Activated CD4-positive, alpha-beta T cell treated with anti-CD3 and anti-CD28 coated beads, Interleukin-2, Interleukin-6, amounts not matched to agents 100 ng/mL and 50 ng/mL, durations not matched to agents 16 hours and 8 hours (primary cell): ENCODE data around the gene TNFRSF18.

Experiments
- DNase-seq: peaks from one replicate; pipeline ENCODE4 v3.0.0-alpha.2; 2020

TNFRSF18 gene

GRCh38 chr1:1173793-1174415 is 32.5 kb downstream of the TNFRSF18 start, which contains the start of gene TTLL10:
TTLL10 (plus strand) TSS chr1:1173880; CDS start chr1:1179216, 5,336 bp downstream.
- peak; percentile 26 for DNase-seq

- DNase-seq = no peak
Observed at GRCh38 chr1:1173061-1173792, 33.2 kb downstream of the TNFRSF18 start.

DNA sequence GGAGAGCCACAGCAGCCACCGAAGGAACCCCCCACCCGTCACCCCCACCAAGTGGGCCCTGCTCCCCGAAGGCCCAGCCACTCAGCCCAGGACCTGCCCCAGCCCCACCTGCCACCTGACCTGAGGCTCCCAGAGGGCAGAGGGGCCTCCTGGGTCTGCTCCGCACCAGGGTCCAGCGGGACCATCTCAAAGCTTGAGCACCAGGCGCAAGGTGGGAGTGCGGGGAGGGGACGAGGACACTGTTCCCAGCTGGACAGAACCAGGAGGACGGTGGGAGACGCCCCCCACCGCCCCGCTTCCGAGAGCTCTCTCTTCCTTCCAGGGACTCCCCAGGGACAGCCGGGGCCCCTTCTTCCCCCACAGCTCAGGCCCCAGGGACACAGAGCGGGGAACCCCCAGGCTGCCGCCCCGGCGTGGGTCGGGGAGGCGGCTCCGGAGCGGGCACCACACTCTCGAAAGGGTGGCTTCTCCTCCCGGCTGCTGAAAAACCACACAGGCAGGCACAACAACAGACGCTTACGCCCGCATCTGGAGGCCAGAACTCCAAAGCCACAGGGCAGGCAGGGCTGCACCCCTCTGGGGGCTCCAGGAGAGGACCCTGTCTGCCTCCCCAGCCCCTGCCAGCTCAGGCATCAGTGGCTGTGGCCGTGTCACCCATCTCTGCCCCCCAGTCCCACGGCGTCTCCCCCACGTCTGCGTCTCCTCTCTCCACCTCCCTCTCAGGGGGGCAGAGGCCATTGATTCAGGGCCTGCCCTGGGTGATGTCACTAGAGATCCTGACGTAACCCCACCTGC is 34.6 kb downstream of the TNFRSF18 start:
- DNase-seq = no peak

GRCh38 chr1:1171161-1171545 is 35.2 kb downstream of the TNFRSF18 start:
- DNase-seq = no peak

DNA sequence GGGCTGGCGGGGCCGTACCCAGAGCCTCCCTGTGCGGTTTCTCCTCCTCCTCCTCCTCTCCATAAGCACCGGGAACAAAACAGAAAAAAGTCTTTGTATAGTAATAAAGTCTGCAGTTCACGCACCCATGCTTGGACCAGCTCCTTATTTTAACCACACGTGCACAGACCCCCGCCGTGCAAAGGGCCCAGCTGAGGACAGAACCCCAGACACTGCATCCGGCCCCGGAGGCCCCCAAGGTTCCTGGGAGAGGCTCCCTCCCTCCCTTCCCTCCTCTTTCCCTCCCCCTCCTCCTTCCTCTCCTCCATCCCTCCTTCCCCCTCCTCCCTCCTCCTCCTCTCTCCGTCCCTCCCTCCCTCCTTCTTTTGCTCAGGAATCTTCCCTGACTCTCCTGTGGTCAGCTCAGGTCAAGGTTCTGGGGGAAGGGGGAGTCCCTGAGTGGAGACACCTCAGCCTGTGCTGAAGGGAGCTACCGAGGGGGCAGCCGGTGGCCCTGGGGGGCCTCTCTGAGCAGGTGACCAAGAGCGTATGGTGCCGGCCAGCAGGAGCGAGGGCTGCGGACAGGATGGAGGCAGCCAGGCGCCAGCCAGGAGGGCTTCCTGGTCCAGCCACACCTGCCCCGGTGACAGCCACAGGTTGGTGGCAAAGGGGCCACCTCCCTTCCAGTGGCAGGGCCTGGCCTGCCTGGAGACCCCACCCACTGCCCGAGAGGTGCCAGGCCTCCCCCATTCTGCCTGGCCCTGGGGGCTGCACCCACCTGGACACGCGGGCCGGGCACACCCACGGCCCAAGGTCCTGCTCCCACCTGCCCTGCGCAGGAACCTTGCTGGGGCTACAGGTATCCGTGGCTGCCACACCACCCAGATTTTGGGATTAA is 35.9 kb downstream of the TNFRSF18 start:
- DNase-seq = no peak

DNA sequence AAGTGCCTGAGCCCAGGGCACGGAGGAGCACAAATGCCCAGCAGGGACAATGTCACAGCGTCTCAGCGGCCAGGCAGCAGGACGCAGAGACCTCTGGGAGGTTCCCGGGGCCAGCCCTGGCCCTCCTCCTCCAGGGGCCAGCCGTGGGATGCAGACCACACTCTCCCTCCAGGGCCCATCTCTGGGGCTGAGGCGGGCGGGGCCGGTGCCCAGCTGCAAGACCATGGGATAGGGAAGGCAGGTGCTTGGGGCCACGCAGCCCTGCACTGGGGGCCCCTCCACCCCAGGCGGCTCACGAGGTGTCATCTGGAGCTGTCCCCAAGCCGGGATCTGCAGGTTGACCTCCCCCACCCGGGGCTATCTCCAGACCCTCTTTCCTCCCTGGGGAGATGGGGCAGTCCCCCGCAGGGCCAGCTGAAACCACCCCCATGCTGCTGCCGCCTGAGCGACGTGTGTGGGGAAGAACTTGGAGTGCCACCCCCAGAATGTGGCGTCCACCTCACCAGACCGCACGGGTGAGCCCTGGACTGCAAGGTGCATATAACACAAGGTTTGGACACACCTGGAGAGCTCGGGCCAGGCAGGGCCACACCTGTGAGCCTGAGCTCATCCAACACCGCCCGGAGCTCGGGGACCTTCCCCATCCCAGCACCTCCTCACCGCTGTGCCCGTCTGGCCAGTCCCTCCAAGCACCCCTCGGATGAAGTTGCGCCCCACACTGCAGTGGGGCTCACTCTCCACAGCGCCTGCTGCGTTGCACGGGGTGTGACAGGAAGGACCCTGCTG is 36.8 kb downstream of the TNFRSF18 start:
- no peak for DNase-seq

DNA sequence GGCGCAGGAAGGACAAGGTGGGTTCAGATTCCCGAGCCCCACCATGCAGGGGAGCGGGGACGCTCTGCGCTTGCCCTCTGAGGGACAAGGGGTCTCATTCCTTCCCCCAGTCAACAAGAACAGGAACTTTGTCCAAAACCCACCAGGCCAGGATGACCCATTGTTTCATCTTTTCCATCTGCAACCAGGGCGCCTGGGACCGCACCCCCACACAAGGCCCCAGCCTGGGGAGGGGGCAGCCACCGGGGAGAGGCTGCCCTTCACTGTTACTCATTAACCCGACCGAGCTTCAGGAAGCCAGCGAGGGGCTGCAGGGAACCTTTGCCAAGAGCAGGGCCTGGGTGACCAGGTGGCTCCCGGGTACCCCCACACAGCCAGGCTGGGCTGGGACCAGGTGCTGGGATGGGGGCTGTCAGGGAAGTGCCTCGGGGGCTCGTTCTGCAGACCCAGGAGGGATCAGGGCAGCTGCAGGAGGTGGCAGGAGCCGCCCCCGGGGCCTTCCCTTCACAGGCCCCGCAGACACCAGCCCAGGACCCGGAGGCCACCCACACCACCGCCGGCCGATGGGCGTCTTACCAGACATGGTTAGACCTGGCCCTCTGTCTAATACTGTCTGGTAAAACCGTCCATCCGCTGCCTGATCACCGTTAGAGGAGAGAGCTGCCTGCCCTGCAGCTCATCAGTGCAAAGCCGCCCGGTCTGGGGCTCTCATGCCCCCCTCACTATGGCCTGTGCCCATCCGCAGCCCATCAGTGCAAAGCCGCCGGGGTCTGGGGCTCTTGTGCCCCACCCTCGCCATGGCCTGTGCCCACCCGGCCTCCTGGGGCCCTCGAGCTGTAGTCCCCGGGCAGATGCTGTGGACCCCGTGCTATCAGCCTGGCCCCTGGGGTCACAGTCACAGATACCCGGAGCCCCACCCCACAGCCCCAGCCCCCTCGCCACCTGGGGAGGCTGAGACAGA is 37.7 kb downstream of the TNFRSF18 start:
- DNase-seq = no peak

GRCh38 chr1:1167841-1168450 is 38.4 kb downstream of the TNFRSF18 start:
- no peak for DNase-seq

- no peak for DNase-seq
Observed at GRCh38 chr1:1167398-1167821, 39.0 kb downstream of the TNFRSF18 start.

DNA sequence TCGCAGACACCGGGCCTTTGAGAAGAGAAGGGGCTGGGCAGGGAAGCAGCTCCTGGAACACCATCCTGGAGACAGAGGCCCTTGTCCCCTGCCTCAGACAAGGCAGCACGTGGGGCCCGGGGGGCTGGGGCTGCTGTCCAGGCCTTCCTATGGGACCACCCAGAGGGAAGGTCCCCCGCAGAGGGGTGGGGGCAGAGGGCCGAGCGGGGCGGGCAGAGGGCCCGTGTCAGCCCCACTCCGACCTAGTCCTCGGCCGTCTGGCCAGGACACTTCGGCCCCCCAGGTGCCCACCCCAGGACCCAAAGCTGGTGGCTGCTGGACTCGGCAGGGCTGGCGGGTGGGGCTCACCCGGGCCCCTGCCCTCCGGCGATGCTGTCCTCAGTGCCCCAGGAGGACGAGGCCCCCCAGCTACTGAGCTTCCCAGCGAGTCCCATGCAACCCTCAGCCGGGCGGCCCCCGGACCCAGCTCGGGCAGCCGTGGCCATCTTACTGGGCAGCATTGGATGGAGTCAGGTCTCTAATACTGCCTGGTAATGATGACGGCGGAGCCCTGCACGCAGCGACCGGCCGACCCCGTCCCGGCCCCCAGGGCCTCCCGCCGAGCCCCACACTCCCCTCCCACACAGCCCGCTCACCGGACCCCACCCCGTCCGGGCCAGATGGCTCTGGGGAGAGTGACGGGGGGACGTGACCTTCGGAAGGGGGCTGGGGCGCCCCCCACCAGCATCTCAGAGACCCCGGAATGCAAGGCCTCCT is 39.6 kb downstream of the TNFRSF18 start:
- DNase-seq = no peak

- DNase-seq = no peak
Observed at GRCh38 chr1:1165900-1166421, 40.4 kb downstream of the TNFRSF18 start.

DNA sequence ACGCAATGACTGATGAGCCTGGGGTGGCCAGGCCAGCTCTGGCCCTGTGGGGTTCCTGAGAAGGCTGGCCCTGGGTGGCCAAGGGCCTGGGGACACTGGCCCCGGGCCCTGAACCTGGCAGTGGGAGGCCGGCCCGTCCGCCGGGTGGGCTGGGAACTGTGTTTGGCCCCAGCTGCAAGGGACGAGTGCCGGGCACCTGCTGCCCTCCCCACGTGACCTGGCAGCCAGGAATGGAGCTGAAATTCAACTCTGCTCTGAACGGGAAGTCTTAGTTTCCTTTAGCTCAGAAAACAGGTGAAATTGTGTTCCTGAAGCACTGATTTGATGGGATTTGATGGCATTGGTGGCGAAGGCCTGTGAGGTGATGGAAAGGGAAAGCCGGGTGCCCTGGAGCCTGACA is 40.9 kb downstream of the TNFRSF18 start:
- no peak for DNase-seq

GRCh38 chr1:1164701-1165451 is 41.5 kb downstream of the TNFRSF18 start:
- no peak for DNase-seq

- DNase-seq = no peak
Observed at GRCh38 chr1:1164361-1164700, 42.1 kb downstream of the TNFRSF18 start.

DNA sequence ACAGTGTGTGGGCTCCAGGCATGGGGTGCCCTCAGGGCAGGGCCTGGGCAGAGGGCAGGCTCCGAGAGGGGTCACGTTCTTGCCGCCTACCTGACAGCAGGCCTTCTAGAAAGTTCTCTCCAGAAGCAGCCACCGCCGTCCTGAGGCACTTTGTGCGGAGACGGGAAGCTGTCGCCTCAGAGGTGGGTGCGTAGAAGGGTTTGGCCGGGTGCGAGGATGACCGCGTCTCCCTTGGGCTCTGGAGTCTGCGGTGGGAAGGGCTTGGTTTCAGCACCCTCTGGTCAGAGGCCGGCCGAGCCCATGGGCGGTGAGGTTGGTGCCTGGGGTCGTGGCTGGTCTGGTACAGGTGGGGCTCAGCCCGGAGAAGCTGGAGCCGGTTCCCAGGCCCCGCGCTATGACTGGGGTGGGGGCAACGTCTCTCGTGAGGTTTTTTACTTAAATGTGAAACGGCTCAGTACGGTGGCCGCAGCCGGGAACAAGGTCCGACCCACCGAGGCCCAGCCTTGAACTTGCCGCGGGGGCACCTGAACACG is 42.8 kb downstream of the TNFRSF18 start:
- no peak for DNase-seq

- DNase-seq = no peak
Observed at GRCh38 chr1:1162597-1163537, 43.5 kb downstream of the TNFRSF18 start.

DNA sequence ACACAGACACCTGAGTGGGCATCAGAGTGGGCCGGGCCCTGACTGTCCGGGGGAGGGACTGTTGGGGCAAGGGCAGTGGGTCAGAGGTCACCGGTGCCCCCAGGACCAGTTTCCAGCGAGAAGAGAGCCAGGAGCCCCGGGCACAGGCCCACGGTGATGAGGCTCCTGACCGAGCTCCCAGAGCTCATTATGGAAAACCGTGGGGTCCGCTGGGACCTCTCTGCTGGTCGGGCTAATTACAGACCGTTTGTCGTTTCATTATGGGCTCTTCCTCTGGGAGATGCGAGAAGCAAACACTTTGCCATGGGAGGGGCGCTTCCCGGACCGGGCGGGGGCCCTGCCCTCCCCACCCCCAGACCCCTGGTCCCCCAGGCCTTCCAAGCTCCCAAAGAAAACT is 44.7 kb downstream of the TNFRSF18 start:
- no peak for DNase-seq
